Activated naive CD4-positive, alpha-beta T cell treated with Interleukin-2 at 50 U/mL for 16 hours (primary cell): ENCODE measurements around the gene IFITM10.

Source experiments
- DNase-seq: peaks from one replicate; pipeline ENCODE4 v3.0.0-alpha.2; 2020

IFITM10 gene

GRCh38 chr11:1750481-1750839, at the start of gene IFITM10:
TSS of gene IFITM10 (minus strand) at chr11:1750595. CDS start at chr11:1750442, 153 bp downstream.
- DNase-seq: no peak

- DNase-seq: no peak
These were observed 47.2 kb upstream of the IFITM10 start for GRCh38 chr11:1797391-1798125.

GRCh38 chr11:1796413-1797011, 46.1 kb upstream of the IFITM10 start:
- DNase-seq: no peak

DNA sequence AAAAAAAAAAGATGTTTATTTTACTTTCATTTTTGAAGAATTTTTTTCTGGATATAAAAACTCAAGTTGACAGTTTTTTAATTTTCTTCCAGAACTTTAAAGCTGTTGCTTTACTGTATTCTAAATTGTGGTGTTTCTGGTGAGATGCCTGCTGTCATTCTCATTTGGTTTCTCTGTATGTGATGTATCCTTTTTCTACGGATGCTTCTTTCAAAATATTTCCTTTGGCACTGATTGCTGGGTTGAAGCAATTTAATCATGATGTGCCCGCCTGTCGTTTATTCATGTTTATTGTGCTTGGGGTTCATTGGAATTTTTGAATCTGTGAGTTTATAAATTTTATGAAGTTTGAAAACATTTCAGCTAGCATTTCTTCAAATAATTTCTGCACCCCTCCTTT, 42.7 kb upstream of the IFITM10 start:
- no peak for DNase-seq

- no peak for DNase-seq
These were observed 42.1 kb upstream of the IFITM10 start for GRCh38 chr11:1792461-1792860.

DNA sequence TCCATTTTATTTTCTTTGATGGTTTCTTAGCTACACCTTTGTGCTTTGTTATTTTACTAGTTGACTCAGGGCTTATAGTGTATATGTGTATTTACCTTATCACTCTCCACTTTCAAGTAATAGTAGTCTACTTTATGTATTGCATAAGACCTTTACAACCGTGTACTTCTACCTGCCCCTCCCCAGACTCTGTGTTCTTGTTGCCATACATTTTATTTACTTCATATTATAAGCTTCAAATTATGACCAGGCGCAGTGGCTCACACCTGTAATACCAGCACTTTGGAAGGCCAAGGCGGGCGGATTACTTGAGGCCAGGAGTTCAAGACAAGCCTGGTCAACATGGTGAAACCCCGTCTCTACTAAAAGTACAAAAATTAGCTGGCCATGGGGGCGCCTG, 41.5 kb upstream of the IFITM10 start:
- DNase-seq: no peak

GRCh38 chr11:1786466-1786865, 36.1 kb upstream of the IFITM10 start:
- no peak for DNase-seq

- DNase-seq: no peak
These were observed 35.5 kb upstream of the IFITM10 start for GRCh38 chr11:1785749-1786413.

GRCh38 chr11:1784761-1785650, 34.6 kb upstream of the IFITM10 start:
- DNase-seq: no peak

DNA sequence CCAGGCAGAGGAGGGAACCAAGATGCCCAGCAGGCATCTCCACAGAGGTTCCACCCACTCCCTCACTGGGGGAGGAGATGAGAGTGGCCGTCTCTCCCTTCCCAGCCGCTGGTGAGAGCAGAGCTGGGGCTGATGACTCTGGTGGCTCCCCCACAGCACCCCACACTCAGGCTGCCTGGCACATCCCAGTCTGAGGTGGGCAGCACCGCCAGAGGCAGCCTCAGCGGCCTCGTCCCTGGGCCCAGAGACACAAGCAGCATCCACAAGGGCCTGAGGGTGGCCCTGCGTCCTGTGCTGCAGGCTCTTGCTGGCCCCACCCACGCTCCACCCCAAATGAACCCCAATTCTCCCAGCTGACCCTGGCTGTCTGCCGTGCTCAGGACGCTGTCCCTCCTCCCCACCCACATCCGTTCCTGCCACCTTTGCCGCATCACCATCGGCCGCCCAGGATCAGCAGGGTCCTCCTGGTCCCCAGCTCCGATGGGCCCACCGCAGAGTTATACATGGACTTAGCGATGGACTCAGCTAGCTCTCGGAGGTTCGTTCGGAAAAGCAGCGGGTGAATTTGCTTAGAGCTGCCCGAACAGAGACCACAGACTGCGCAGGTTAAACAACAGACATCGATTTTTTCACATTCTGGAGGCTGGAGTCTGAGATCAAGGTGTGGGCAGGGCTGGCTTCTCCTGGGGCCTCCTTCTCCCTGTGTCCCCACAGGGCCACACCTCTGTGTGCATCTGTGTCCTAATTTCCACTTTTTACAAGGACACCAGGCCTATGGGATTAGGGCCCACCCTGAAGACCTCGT, 33.5 kb upstream of the IFITM10 start:
- DNase-seq: no peak

DNA sequence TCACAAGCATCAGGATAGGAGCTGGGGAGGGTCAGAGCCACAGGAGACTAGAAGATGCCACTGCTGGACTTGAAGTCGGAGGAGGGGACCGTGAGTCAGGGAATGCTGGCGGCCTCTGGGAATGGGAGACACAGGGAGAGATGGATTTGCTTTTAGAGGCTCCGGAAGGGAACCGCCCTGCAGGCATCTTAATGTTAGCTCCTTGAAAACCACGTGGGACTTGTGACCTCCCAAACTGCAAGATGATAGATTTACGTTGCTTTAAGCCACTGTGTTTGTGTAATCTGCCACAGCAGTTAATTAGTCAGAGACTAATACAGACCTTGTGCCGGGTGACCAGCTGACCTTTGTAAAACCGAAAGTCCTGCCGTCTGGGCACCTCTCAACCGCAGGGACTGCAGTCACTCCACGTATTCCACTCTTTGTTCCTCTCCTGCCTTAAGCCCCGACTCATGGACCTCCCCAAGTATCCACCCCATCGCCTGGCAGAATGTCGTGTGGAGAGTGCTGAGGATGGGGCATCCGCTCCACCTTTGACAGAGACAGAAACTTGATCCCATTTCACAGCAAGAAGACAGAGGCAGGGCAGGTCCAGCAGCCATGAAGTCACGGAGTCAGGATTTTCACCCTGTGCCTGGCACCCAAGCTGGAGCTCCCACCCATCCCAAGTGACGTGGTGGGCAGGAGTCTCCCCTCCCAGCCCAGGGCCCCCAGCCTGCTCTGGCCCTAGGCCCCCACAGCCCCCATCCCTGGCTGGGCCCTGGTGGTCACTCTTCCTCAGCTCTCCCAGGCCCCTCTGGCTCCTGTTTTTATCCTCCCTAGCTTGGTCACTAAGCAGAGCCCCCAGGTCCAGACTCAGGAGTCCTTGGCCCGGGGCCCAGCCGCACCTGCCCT, 32.7 kb upstream of the IFITM10 start:
- no peak for DNase-seq

- no peak for DNase-seq
These were observed 31.7 kb upstream of the IFITM10 start for GRCh38 chr11:1782031-1782590.

GRCh38 chr11:1781593-1781975, 31.2 kb upstream of the IFITM10 start:
- no peak for DNase-seq

DNA sequence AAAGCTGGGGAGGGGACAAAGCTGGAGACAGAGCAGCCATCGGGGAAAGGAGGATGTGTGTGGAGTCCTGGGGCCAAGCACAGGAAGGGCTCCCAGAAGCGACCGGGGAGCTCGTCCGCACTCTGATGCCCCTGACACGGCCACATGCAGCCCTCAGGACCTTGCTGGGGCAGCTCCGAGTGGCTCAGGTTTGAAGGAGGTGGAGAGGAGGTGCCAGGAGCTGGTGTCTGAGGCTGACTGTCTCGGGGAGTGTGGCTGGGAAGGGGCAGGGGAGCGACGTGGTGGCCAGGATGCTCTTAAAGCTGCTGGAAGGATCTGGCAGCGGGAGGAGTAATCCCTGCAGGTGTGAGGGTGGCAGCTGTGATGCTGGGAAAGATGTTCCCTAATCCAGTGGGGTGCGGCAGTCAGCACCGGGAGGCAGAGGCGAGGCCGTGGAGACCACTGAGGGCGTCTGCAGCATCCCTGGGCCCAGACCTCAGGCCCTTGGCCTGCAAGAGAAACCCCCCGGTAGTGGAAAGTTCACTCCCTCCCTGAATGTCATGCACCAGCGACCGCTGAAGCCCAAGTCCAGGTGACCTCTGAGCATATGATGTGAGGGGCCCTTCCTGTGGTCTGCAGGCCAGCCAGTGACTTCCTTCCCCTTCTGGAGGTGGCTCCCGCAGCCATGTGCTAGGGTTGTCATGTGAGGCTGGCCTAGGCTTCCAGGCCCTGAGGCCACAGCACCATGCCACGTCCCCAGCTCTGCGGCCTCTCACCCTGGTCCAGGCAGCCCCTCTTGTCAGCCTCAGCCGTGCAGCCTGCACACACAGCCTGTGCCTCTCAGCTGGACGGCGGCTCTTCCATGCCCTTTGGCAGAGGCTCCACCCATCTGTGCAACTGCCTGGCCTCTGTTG, 30.6 kb upstream of the IFITM10 start:
- DNase-seq: no peak

- DNase-seq: no peak
These were observed 29.7 kb upstream of the IFITM10 start for GRCh38 chr11:1779806-1780699.

- no peak for DNase-seq
These were observed 28.8 kb upstream of the IFITM10 start for GRCh38 chr11:1779034-1779805.

GRCh38 chr11:1778141-1778911, 27.9 kb upstream of the IFITM10 start:
- no peak for DNase-seq
